Measurements from ENCODE around the gene TNFRSF18.

GRCh38 chr1:1164701-1165451, 41.5 kb downstream of the TNFRSF18 start:
- TF ChIP-seq CTCF (IDR thresholded peaks at IDR 0.05) (no peak), POLR2A (IDR thresholded peaks at IDR 0.05) (no peak)

Data from prostate gland (tissue), 2 donors.